Renal pelvis (tissue), 4 donors: ENCODE results near the gene TMC4. TPM values are rescaled to one million over a fixed set of nuclear protein-coding genes. Genes with fewer than 3 reads are reported as not detected.
"Not testable (repeated sequence)": the region's sequence is repeated elsewhere in the genome, so short reads cannot be mapped to it uniquely, and the experiment has no call there.

ENCODE experiments used
- DNase-seq: peaks from one replicate; pipeline ENCODE4 v3.0.0-alpha.2; 2013
- polyA plus RNA-seq, 3 donors: library from polyadenylated mRNA; unstranded; fragments of 120-200 nt; gene quantifications; one replicate each; pipeline ENCODE4 v1.2.1, GENCODE V29; 2013; ENCODE audit not compliant: insufficient read length in 3 of 3

The TMC4 gene
- polyA plus RNA-seq, 3 donors: 33.3 to 38.4 (median 35.7) TPM

DNA sequence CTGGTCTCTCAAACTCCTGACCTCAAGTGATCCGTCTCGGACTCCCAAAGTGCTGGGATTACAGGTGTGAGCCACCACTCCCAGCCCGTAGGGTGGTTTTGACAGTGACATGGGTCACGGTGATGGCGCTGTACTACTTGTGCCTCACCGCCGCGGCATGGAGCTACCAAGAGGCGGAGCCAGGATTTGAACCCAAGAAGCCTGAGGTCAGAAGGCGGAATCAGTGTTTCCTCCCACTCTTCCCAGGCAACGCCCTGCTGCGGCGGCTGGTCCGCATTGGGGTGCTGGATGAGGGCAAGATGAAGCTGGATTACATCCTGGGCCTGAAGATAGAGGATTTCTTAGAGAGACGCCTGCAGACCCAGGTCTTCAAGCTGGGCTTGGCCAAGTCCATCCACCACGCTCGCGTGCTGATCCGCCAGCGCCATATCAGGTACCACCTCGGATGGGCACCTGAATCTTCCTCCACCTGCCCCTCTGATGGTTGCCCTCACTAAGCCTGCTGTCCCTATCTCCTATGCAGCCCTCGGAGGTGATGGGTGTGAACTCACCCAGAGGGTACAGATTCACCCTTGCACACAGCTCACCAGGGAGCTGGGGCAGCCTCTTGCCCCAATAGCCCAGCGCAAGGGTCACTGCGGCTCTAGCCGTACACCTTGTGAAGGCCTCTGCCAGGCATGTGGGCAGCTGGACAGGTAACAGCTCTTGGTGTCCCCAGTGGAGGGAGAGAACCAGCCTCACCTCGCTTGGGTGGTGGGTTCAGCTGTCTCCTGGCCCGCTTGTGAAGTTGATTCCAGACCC, 33.3 kb upstream of the TMC4 start:
- no peak for DNase-seq

DNA sequence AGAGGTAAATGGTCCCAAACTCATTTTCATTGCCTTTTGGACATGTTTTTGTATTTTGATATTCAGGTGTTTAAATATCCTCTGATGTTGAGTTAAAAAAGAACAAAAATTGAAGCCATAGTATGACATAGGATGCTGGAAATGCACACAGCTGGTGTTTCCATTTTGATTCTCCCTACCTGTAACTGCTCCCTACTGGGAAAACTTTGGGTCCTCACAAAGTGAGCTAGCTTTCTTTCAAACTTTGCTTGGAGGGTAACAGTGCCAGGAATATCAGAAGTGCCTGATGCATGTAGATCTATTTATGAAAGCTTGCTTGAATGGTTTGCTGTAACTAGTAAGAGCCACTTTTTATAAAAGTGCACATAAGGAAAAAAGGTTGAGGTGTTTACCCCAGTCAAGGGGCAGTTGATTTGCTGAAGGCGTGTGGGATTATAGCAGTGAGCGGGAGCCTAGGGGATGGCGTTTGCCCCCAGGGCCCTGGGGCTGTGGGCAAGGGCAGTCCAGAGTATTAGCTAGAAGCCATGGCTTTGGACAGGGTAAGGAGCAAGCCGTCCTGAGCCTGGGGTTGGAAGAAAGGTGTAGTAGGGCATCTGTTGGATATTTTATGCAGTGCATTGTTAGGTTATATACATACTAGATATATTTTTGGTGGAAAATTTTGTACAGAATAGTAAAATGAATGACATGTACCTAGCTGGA, 32.0 kb upstream of the TMC4 start:
- no peak for DNase-seq

DNA sequence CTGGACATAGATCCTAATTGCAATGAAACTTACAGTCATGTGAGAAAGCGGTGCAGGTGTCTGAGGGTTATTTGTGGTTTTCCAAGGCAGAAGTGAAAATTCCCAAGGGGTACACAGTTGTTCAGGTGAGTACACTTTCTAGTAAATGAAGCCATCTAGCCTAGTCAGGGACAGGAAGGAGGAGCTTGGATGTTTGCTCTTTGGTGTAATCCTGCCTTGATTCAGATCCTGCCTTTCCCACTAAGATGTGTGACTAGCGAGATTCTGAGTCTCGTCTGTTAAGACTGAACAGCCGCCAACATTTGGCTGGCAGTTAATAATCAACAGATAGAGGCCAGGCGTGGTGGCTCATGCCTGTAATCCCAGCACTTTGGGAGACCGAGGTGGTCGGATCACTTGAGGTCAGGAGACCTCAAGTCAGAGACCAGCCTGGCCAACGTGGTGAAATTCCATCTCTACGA, 30.2 kb upstream of the TMC4 start:
- no peak for DNase-seq

DNA sequence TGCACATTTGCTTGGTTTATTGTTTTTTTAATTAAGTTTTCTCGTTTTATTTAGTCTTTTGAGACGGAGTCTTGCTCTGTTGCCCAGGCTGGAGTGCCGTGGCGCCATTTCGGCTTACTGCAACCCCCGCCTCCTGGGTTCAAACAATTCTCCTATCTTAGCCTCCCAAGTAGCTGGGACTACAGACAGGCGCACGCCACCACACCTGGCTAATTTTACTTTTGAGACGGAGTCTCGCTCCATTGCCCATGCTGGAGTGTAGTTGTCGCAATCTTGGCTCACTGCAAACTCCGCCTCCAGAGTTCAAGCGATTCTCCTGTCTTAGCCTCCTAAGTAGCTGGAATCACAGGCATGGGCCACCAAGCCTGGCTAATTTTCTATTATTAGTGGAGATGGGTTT, 29.0 kb upstream of the TMC4 start:
- DNase-seq: no peak

DNA sequence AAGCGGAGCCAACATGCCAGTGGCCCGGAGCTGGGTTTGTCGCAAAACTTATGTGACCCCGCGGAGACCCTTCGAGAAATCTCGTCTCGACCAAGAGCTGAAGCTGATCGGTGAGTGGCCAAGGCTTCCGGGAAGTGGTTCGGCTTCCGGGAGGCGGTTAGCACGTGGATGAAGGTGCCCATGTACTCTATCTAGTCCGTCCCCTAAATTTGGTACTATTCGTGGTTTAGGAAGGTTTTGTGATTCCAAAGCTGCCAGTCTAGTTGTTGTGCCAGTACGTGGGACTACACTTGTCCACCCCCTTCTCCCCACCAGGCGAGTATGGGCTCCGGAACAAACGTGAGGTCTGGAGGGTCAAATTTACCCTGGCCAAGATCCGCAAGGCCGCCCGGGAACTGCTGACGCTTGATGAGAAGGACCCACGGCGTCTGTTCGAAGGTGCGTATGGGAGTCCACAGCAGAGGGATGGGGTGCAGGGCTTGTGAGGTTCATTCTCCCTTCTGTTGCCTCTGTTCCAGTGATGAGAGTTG, 28.3 kb upstream of the TMC4 start:
- DNase-seq: no peak

DNA sequence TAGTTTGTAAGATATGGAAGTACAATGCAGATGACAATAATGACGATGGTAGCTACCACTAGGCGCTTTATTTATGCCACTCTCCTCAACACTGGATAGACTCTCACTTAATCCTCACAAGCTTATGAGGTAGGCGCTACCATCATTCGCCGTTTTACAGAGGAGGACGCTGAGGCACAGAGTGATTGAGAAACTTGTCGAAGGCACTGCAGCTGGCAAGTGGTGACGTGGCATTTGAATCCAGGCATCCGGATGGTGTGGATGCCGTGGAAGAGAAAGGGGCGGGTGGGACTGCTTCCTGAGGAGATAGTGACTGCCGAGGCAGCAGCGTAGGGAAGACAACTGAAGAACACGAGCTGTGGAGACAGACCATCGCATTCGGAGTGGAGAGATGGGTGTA, 26.4 kb upstream of the TMC4 start:
- DNase-seq: no peak

DNA sequence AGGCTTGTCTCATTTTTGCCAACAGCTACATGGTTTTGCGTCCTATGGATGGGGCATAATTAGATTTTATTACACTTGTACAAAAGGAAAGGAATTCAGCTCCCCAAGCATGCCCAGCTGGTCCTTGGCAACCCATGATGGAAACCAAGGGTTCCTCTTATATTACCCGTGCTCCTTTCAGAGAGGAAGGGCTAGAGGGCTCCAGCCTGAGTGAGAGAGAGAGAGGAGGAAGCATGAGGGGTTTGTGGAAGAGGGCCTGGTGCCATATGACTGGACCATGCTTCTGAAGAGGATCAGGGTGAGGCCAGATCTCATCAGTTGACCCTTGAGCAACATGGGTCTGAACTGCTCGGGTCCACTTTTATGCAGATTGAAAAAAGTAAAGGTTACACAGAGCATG, 24.2 kb upstream of the TMC4 start:
- no peak for DNase-seq

DNA sequence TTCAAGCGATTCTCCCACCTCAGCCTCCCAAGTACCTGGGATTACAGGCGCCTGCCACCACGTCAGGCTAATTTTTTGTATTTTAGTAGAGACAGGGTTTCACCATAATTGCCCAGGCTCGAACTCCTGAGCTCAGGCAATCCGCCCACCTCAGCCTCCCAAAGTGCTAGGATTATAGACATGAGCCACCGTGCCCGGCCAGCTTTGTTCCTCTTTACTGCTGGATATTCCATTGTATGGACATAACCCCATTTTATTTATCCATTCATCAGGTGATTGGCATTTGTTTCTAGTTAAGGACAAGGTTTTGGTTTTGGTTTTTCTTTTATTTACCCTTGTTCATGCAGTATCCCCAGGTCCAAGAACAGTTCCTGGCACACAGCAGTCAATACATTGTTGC, 23.6 kb upstream of the TMC4 start:
- no peak for DNase-seq

DNA sequence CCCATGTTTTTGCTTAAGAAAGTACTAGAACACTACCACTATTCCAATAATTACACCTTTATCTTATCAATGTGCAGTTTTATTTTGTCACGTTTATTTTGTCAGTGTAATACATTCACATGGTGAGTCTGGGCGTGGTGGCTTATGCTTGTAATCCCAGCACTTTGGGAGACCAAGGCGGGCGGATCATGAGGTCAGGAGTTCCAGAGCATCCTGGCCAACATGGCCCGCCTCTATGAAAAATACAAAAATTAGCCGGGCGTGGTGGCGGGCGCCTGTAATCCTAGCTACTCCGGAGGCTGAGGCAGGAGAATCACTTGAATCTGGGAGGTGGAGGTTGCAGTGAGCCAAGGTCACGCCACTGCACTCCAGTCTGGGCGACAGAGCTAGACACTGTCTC, 21.5 kb upstream of the TMC4 start:
- not testable (repeated sequence) for DNase-seq

DNA sequence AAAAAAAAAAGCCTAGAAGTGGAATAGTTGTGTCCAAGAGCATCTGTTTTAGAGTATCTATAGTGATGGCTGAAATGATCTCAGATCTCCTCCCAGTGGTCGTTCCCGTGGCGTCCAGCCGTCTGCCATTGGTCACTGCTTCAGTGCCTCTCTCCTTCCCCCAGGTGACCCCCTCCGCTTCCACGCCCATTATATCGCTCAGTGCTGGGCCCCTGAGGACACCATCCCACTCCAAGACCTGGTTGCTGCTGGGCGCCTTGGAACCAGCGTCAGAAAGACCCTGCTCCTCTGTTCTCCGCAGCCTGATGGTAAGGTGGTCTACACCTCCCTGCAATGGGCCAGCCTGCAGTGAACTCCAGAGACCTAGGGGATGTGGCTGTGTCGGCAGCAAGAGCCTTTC, 20.1 kb upstream of the TMC4 start:
- no peak for DNase-seq

DNA sequence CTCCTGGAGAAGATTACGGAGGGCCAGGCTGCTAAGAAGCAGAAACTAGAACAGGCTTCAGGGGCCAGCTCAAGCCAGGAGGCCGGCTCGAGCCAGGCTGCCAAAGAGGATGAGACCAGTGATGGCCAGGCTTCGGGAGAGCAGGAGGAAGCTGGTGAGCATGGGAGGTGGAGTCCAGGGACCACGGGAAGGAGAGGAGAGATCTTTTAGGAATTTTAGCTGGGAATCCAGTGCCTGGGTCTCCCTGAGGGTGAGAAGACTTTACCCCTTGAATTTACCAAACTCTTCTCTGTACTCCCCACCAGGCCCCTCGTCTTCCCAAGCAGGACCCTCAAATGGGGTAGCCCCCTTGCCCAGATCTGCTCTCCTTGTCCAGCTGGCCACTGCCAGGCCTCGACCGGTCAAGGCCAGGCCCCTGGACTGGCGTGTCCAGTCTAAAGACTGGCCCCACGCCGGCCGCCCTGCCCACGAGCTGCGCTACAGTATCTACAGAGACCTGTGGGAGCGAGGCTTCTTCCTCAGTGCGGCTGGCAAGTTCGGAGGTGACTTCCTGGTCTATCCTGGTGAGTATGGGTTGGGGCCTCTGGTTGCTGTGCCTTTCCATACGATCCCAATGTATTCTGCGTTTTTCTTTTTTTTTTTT, 19.0 kb upstream of the TMC4 start:
- no peak for DNase-seq

DNA sequence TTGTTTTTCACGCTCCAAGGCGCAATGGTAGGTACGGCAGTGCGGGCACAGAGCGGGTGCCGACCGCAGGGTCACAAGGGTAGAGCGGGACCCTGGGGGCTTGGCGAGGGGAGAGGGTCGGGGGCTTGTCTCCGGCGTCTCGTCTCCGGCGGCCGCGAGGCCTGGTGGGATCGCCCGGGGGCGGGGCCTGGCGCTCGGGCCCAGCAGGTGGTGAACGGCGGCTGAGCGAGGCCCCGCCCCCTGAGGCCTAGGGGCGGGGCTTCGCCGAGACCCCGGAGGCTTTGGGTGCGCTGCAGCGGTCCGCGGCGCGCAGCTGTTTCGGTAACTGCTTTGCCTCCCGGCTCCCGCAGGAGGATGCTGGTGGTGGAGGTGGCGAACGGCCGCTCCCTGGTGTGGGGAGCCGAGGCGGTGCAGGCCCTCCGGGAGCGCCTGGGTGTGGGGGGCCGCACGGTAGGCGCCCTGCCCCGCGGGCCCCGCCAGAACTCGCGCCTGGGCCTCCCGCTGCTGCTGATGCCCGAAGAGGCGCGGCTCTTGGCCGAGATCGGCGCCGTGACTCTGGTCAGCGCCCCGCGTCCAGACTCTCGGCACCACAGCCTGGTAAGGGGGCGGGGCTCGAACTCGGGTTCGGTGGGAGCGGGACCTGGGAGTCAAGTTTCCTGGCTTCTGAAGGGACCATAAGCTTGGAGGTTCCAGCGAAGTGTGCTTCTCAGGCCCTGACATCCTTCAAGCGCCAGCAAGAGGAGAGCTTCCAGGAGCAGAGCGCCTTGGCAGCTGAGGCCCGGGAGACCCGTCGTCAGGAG, 18.3 kb upstream of the TMC4 start, which contains the start of gene TSEN34:
TSEN34 (plus strand) TSS at position 298 of the 800 bp plus-strand sequence; CDS start at position 355, 57 bp downstream.
- peak; percentile 90 for DNase-seq

DNA sequence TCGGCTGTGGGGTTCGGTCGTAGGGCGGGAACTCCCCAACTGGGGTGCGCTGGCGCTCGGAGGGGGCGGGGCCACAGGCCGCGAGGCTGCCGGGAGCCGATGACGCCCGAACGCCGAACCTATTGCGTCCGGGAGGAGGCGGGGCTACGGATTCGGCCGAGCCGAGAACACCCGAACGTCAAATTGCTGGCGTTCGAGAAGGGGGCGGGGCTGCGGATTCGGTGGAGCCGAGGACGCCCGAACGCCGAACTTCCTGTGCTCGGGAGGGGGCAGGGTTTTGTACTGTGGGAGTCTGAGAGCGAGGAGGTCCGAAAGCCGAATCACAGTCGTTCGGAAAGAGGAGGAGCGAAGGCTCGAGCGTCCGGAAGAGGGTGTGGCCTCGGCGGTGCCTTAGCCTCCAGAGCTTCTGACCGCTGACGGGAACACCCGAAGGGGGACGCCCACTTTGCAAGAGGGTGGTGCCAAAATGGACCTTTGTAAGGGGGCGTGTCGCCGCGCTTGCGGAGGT, 17.6 kb upstream of the TMC4 start:
- DNase-seq: peak; percentile 99

DNA sequence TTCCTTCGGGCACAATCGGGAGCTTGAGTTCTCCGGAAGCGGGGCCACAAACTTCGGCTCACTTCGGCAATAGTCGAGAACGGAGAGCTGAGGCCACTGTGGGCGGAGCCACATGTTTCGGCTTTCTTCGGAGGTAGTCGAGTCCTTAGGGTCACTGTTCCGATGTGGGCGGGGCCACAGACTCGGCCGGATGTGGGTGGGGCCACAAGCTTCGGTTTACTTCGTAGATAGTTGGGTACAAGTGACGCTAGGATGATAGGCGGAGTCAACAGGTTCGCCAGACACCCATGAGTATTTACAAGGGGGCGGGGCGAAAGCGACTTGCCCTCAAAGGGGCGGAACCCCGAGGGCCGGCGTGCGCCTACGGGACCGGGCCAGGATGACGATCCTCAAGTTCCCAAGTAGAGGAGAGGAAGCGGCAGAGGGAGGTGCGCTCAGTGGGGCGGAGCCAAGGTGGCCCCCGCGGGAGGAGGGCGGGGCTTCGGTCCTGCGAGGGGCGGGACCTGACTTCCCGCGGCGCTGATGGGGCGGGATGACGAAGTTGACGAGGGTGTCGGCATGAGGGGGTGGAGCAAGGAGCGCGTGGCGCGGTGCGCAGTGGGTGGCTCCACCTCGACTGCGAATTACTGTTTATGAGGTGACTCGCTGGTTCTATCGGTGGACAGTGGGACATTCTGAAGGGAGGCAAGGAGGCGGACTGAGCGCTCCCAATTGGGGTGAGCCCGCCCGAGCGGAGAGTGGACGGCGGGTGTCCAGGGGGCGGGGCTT, 17.0 kb upstream of the TMC4 start:
- peak; percentile 100 for DNase-seq

DNA sequence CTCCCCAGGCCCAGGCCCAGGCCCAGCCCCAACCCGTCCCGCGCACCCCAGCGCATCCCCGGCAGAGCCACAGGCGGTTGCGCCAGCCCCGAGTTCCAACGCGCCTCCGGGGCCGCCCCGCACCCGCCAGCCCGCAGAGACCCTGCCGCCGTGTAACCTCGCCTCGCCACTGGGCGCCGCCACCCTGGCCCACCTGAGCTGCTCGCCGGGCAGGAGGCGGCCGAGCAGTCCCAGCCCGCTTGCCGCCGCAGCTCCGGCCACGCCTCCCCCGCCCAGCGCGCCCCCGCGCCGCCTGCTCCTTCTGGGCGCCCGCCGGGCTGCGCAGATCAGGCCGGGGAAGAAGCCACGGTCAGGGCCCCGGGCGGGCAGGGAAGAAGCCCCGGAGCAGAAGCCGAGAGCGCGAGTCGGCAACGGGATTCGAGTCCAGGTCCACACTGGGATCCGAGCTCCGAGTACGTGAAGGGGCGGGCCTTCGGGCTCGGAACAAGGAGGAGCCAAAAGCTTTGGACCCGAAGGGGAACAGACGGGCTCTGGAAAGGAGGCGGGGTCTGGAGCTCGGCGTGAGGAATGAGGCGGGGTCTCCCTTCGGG, 16.3 kb upstream of the TMC4 start, which contains the start of gene MBOAT7:
MBOAT7 (minus strand) TSS at position 436 of the 590 bp plus-strand sequence. CDS start 1,072 bp downstream, outside the sequence.
- DNase-seq: no peak

DNA sequence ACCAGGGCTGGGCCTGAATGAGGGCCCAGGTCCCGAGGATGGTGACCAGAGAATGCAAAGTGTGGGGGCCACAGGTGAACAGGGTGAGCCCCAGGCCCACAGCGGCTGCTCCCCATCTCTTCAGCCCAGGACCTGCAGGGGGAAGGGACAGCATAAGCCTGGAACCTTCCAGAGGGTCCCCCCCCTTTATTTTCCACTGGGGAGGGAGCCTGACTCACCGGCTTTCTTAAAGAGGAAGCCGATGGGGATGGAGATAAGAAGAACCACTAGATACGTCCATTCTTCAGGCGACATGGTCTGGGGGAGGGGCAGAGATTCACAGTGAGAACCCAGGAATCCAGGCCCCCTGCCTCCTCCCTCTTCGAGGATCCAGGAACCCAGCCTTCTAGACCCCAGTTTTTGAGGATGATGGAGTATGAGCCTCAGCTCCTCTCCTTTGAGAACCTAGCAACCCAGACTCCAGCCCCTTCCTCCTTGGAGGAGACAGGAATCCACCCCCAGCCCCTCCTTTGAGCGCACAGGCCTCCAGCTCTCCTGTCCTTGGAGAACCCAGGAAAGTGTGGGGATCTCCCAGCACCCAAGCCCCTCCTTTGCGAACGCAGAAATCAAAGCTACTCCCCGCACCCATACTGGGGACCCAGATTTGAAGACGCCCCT, 15.4 kb upstream of the TMC4 start:
- DNase-seq: no peak

DNA sequence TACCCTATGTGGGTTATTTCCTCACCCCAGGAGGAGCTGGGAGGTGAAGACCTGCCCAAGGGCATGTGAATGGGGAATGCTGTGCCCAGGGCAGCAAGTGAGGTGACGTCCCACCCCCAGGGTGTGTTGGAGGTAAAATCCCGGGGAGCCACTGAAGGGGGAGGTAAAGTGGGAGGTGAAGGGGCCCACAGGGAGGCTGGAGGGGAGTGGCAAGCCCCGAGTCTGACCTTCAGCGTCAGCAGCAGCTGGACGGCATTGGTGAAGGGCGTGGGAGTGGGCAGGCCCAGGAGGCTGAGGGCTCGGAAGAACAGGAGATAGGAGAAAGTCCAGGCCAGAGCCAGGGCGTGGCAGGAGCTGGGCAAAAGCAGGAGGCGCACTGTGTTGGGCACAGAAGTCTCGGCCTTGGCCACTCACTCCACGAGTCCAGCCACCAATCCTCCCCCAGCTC, 14.0 kb upstream of the TMC4 start:
- no peak for DNase-seq

DNA sequence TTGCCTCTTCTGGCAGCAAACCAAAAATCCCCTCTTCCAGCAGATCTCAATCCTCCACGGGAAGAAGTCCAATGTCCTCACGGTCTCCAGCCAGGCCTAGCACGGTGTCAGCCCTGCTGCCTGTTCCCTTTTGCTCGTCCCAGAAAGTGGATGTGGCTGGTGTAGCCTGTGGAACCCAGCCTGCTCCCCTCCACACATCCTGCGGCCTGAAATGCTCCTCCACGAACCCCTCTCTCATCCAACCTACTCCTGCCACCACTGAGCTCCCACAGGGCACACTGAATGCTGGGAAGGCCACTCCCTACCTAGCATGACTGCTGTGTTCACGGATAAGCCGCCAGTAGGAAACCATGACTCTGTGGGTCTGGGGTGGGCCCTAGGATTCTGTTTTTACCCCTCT, 13.4 kb upstream of the TMC4 start:
- no peak for DNase-seq

DNA sequence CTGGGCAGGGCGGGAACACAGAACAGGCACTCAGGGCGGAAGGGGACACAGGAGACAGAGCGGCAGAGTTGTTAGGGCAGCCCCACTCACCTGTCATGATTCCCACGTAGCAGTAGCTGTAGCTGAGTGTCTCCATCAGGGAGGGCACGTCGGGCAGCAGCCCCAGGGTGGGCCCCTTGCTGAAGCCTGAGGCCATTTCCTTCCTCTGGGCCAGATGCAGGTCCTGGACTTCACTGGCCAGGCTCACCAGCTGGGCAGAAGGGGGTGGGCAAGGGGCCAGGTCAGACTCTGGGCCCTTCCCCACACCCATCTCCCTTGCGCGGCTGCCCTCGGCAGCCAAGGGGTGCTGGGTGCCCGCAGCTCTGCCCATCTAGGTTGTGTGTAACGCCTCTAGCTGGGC, 10.5 kb upstream of the TMC4 start:
- DNase-seq: no peak
